Stimulated activated naive CD8-positive, alpha-beta T cell treated with anti-CD3 and anti-CD28 coated beads, Interleukin-15, Interleukin-2, amounts not matched to agents 100 ng/mL and 50 ng/mL, for 24 hours (primary cell): ENCODE results near the gene CHI3L2.

Experiments
- H3K27ac Mint-ChIP-seq: one replicate; pipeline ENCODE4 v1.8.0; 2021; ENCODE audit warnings: mild to moderate bottlenecking, mixed read lengths
- H3K27me3 Mint-ChIP-seq: one replicate; pipeline ENCODE4 v1.8.0; 2021; ENCODE audit warnings: mixed read lengths
- H3K36me3 Mint-ChIP-seq: one replicate; pipeline ENCODE4 v1.8.0; 2021; ENCODE audit warnings: low read depth, mixed read lengths
- H3K4me1 Mint-ChIP-seq: one replicate; pipeline ENCODE4 v1.8.0; 2021; ENCODE audit warnings: low read depth, mixed read lengths
- H3K4me3 Mint-ChIP-seq: one replicate; pipeline ENCODE4 v1.8.0; 2021; ENCODE audit warnings: mild to moderate bottlenecking, mixed read lengths
- H3K9me3 Mint-ChIP-seq: one replicate; pipeline ENCODE4 v1.8.0; 2021; ENCODE audit warnings: mixed read lengths

Gene CHI3L2

DNA sequence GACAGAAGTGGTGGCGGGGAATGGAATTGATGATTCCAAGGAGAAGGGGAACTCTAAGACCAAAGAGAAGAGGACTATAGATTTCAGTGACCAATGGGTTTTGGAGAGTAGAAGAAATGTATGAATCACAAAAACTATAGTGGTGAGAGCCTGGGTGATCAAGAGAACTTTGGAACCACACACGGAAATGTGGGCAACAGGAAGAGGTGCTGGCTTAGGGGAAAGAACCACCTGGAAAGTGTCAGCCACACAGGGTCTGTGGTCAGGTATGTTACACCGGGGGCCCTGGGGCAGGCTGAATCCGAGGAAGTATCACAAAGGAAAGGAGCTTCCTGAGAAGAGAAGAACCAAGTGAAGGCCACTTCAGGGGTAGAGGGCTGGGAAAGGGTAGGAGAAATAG is 51.6 kb downstream of the CHI3L2 start:
- Mint-ChIP-seq H3K27me3 (no peaks in the 10 kb centered on the region), H3K4me3 (no peak overlapping the region), H3K4me1 (peaks cover 39% of the 10 kb centered on the region), H3K9me3 (peaks cover 8% of the 10 kb centered on the region), H3K36me3 (no peaks in the 10 kb centered on the region), H3K27ac (peak overlapping the region; percentile 9)

DNA sequence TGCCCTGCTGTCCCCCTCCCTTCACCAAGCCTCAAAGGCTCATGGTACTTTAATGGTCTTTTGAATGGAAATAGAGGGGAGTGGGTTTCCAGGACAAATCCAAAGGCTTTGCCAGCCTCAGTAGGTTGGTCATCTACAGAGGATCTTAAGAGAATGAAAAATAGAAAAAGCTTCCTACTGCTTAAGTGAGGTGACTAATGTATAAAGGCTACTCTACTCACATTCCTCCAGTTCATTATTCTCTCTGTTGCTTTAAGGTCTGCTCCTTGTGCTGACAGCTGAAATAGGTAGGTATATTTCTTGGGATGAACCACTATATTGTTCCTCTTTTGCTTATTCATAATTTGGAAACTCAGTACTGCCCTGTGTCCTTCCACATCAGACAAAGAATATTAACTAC is 52.8 kb downstream of the CHI3L2 start:
- Mint-ChIP-seq H3K27ac (no peak overlapping the region), H3K36me3 (no peaks in the 10 kb centered on the region), H3K27me3 (no peaks in the 10 kb centered on the region), H3K4me1 (peaks cover 27% of the 10 kb centered on the region), H3K4me3 (no peak overlapping the region), H3K9me3 (peaks cover 8% of the 10 kb centered on the region)

DNA sequence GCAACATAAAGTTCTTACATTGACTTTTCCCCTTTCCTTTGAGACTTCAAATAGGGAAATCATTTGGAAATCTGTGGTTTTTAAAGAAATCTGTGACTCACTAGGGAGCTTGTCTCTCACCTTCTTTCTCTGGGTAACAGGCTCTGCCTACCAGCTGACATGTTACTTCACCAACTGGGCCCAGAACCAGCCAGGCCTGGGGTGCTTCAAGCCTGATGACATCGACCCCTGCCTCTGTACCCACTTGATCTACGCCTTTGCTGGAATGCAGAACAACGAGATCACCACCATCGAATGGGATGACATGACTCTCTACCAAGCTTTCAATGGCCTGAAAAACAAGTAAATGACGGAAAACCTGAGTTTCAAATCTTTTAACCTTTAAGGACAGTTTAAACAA is 53.9 kb downstream of the CHI3L2 start:
- Mint-ChIP-seq H3K27me3 (no peaks in the 10 kb centered on the region), H3K27ac (no peak overlapping the region), H3K4me1 (peaks cover 16% of the 10 kb centered on the region), H3K9me3 (peaks cover 8% of the 10 kb centered on the region), H3K4me3 (no peak overlapping the region), H3K36me3 (no peaks in the 10 kb centered on the region)

DNA sequence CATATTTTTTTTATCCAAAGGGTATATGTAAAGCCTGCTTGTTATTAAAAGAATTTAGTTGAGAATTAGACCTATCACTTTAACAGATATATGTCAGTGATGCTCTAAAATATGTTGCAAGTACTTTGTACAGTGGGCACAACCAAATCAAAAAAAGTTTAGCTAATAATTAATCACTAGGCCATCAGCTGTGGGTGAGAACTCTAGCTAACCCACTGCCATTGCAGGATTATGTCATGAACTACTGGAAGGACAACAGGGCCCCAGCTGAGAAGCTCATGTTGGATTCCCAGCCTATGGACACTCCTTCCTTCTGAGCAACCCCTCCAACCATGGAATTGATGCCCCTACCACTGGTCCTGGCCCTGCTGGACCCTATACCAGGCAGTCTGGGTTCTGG is 56.3 kb downstream of the CHI3L2 start:
- Mint-ChIP-seq H3K4me1 (peaks cover 7% of the 10 kb centered on the region), H3K36me3 (no peaks in the 10 kb centered on the region), H3K4me3 (no peak overlapping the region), H3K27ac (no peak overlapping the region), H3K9me3 (peaks cover 5% of the 10 kb centered on the region), H3K27me3 (no peaks in the 10 kb centered on the region)

DNA sequence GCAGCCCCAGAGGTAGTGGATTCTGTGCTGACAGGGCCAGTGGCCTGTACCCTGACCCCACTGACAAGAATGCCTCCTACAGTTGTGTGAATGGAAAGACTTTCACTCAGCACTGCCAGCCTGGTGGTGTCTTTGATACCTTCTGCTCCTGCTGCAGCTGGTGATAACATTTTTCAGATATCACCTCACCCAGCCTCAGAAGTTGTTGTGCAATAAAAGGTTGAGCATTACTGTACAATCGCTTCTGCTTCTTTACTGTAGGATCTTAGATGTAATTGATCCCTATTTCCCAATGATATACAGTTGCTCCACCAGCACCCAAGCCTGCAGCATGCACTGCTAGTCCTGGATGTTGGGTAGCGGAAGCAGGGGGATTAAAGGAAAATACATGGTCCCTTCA is 58.4 kb downstream of the CHI3L2 start:
- Mint-ChIP-seq H3K27me3 (no peaks in the 10 kb centered on the region), H3K9me3 (peaks cover under 1% of the 10 kb centered on the region), H3K27ac (no peak overlapping the region), H3K36me3 (no peaks in the 10 kb centered on the region), H3K4me3 (no peak overlapping the region), H3K4me1 (no peaks in the 10 kb centered on the region)

DNA sequence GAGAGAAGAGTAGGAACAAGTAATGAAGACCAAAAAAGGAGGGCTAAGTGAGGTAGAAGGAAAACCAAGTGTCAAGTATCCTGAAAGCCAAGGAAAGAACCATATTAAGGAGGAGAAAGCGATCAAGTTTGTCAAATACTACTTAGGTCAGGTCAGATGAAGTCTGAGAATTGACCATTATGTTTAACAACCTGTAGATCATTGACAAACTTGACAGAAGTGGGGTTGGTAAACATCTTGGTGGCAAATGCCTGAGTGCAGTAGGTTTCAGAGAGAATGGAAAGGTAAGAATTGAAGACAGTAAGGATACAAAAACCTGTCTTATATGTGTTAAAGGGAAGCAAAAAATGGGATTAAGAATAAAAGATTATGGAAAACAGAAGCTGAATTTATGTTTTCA is 59.4 kb downstream of the CHI3L2 start:
- Mint-ChIP-seq H3K4me1 (no peaks in the 10 kb centered on the region), H3K9me3 (peaks cover 5% of the 10 kb centered on the region), H3K4me3 (no peak overlapping the region), H3K27ac (no peak overlapping the region), H3K36me3 (no peaks in the 10 kb centered on the region), H3K27me3 (no peaks in the 10 kb centered on the region)

DNA sequence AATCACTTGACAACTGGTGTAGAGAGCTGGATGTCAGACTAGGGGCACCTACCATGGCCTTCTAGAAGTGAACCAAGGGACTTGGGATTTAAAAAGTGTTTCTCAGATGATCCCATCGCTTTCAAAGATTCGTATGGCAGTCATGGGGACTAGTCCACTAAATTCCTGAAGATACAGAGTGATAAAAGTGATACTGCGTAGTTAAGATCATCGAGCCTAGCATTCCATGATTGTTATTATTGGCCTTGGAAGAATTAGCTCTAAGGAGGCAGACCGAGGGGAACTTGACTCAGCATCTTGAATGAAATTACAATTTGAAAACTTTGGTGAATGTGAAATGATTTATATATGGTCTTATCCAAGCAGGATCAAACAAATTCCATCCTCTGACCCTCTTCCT is 61.9 kb downstream of the CHI3L2 start:
- Mint-ChIP-seq H3K27me3 (no peaks in the 10 kb centered on the region), H3K4me1 (peaks cover 7% of the 10 kb centered on the region), H3K36me3 (no peaks in the 10 kb centered on the region)

DNA sequence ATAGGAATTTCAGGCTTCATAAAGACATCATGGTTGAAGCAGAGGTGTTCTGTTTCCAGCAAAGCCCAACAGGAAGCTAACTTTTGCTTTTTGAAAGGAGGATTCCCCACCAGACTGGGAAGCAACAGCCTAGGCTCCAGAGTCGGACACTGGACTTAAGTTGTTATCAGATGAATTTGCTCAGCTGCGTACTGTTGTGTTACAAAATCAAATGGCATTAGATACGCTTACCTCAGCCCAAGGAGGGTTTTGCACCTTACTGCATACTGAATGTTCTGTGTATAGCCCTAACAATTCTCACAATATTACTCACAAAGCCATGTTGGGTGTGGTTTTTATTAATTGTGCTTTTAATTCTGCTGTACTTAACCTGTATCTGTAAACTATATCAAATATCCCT is 62.6 kb downstream of the CHI3L2 start:
- H3K27me3 Mint-ChIP-seq: no peaks in the 10 kb centered on the region
- H3K4me3 Mint-ChIP-seq: no peak overlapping the region
- H3K36me3 Mint-ChIP-seq: no peaks in the 10 kb centered on the region
- H3K9me3 Mint-ChIP-seq: peaks cover 5% of the 10 kb centered on the region
- H3K4me1 Mint-ChIP-seq: peaks cover 14% of the 10 kb centered on the region
- H3K27ac Mint-ChIP-seq: no peak overlapping the region

More for the DNA sequence above, 61.9 kb downstream of the CHI3L2 start:
- H3K9me3 Mint-ChIP-seq: peaks cover 5% of the 10 kb centered on the region
- no peak overlapping the region for H3K4me3 Mint-ChIP-seq
- H3K27ac Mint-ChIP-seq: no peak overlapping the region

DNA sequence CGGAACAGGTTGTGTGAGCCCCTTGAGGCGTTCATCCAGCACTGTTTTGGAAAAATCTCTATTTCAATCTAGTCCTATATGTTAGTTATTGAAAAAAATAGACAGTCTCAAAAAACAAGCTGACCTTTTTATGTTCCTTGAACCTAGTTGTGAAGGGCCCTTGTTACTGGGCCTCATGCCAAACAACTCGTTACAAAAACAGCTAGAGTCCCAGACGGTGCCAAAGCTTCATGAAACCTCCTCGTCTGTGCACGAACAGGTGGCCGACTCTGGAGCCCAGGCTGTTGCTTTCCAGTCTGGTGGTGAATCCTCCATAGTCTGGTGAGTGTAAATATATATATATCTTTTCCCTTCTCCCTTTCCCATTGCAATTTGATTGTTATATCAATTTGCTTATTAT is 63.1 kb downstream of the CHI3L2 start, which contains the start of gene CHIA:
Gene CHIA, plus strand, starts transcription at position 222 of the 400 bp plus-strand sequence. CDS start 19,617 bp downstream, outside the sequence.
- no peaks in the 10 kb centered on the region for H3K27me3 Mint-ChIP-seq
- peaks cover 17% of the 10 kb centered on the region for H3K4me1 Mint-ChIP-seq
- H3K27ac Mint-ChIP-seq: no peak within 1 kb of the TSS
- peaks cover 5% of the 10 kb centered on the region for H3K9me3 Mint-ChIP-seq
- H3K4me3 Mint-ChIP-seq: no peak within 1 kb of the TSS
- H3K36me3 Mint-ChIP-seq: no peaks in the 10 kb centered on the region
